HL-60 (cell line): ENCODE measurements around the gene ZFYVE28.

Experiments
- DNase-seq, 2 experiments: peaks; one replicate each; pipeline ENCODE4 v3.0.0-alpha.2; 2010 to 2020; ENCODE audit warnings: low read depth in 1 of 2, low spot score in 1 of 2
- H3K27ac ChIP-seq: fragments of 250-450 bp; sonication (Bioruptor Pico); replicated peaks from 2 replicates; pipeline ENCODE4 v1.5.1; 2020; ENCODE audit warnings: mild to moderate bottlenecking, moderate library complexity
- H3K27me3 ChIP-seq: fragments of 250-450 bp; sonication (Bioruptor Pico); 2 replicates; pipeline ENCODE4 v1.5.1; 2021; ENCODE audit warnings: mild to moderate bottlenecking, moderate library complexity; ENCODE audit not compliant: insufficient read depth, poor library complexity, severe bottlenecking
- H3K4me3 ChIP-seq: replicated peaks from 2 replicates; pipeline ENCODE4 v1.5.1; 2011; ENCODE audit warnings: mild to moderate bottlenecking, control low read depth, low read length; ENCODE audit not compliant: insufficient read depth
- CTCF ChIP-seq: IDR thresholded peaks from one replicate; pipeline ENCODE4 v1.5.1; 2011; ENCODE audit warnings: low read length, control low read depth, inconsistent platforms; ENCODE audit not compliant: insufficient read depth
- GABPA ChIP-seq: IDR thresholded peaks from 2 replicates; pipeline ENCODE4 v1.6.1; 2012; ENCODE audit warnings: low read depth
- POLR2AphosphoS5 ChIP-seq: IDR thresholded peaks from 2 replicates; pipeline ENCODE4 v1.6.1; 2012; ENCODE audit warnings: low read depth
- SPI1 ChIP-seq: IDR thresholded peaks from 2 replicates; pipeline ENCODE4 v1.6.1; 2012; ENCODE audit warnings: low read depth, mild to moderate bottlenecking, borderline replicate concordance
- TF ChIP-seq, protein P1 (sequence below): IDR thresholded peaks from 2 replicates; pipeline ENCODE4 v1.6.1; 2012; ENCODE audit warnings: low read depth; ENCODE audit not compliant: insufficient replicate concordance

Gene ZFYVE28

GRCh38 chr4:2269618-2270163 is 148.8 kb downstream of the ZFYVE28 start:
- H3K4me3 ChIP-seq = no peak overlapping the region
- no peaks in the 10 kb centered on the region for H3K27me3 ChIP-seq
- no peak for TF ChIP-seq GABPA
- TF ChIP-seq, protein P1, sequence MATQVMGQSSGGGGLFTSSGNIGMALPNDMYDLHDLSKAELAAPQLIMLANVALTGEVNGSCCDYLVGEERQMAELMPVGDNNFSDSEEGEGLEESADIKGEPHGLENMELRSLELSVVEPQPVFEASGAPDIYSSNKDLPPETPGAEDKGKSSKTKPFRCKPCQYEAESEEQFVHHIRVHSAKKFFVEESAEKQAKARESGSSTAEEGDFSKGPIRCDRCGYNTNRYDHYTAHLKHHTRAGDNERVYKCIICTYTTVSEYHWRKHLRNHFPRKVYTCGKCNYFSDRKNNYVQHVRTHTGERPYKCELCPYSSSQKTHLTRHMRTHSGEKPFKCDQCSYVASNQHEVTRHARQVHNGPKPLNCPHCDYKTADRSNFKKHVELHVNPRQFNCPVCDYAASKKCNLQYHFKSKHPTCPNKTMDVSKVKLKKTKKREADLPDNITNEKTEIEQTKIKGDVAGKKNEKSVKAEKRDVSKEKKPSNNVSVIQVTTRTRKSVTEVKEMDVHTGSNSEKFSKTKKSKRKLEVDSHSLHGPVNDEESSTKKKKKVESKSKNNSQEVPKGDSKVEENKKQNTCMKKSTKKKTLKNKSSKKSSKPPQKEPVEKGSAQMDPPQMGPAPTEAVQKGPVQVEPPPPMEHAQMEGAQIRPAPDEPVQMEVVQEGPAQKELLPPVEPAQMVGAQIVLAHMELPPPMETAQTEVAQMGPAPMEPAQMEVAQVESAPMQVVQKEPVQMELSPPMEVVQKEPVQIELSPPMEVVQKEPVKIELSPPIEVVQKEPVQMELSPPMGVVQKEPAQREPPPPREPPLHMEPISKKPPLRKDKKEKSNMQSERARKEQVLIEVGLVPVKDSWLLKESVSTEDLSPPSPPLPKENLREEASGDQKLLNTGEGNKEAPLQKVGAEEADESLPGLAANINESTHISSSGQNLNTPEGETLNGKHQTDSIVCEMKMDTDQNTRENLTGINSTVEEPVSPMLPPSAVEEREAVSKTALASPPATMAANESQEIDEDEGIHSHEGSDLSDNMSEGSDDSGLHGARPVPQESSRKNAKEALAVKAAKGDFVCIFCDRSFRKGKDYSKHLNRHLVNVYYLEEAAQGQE = no peak
- no peak for TF ChIP-seq POLR2AphosphoS5
- TF ChIP-seq SPI1 = 0 out of 2 replicates have a peak, but pooled peaks have one; percentile 9
- no peak overlapping the region for H3K27ac ChIP-seq
- no peak for DNase-seq

- Histone ChIP-seq H3K27me3 (no peaks in the 10 kb centered on the region), H3K27ac (no peak overlapping the region), H3K4me3 (no peak overlapping the region)
- no peak for TF ChIP-seq GABPA
- TF ChIP-seq, protein P1 = no peak
- TF ChIP-seq CTCF = no peak
- TF ChIP-seq SPI1 = no peak
- no peak for TF ChIP-seq POLR2AphosphoS5
- DNase-seq = no peak
Measured at GRCh38 chr4:2269206-2269531, 149.3 kb downstream of the ZFYVE28 start.

DNA sequence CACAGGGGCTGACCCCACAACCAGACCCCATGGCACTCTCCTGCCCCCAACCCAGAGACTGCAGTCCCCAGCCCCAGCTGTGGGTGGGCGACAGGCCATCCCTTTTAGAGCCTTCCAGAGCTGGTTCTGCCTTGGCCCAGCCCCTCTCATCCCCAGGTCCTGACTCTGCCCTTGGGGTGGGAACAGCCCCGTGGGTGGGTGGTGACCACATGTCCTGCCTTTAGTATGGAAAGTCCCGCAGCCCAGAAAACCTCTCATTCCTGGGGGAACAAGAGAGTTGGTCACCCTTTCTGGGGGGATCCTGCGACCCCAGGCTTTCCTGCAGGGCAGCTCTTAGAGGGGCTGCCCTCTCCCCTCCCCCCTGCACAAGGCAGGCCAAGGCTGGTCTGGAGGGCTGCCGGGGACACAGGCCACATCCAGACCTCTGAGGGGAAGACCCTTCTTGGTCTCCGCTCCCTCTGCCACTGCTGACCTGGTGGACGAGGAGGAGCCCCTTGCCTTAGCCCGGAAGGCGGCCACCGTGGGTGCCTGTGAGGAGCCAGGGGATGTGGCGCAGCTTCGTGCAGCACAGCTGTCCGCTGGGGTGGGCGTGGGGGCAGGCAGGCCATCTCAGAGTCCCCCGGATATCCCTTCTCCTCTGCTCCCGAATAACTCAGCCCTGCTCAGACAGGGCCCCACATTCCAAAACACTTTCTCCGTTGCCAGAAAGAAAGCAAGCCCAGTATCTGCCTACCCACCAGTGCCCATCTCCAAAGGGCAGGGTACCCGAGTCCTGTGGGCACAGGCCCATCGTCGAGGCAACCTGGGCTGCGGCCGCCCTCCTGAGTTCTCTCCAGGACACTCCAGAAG is 149.9 kb downstream of the ZFYVE28 start:
- TF ChIP-seq SPI1 = no peak
- TF ChIP-seq CTCF = no peak
- no peak for TF ChIP-seq GABPA
- no peak for TF ChIP-seq POLR2AphosphoS5
- TF ChIP-seq, protein P1 = no peak
- H3K27me3 ChIP-seq = no peaks in the 10 kb centered on the region
- no peak overlapping the region for H3K4me3 ChIP-seq
- H3K27ac ChIP-seq = no peak overlapping the region
- DNase-seq = no peak
